GM23338 (cell line): ENCODE data around the gene RPS21. TPM values are rescaled to one million over a fixed set of nuclear protein-coding genes. Genes with fewer than 3 reads are reported as not detected.

Source experiments
- ATAC-seq: fragments of 200-7000 bp; cut with Tn5 transposase; 3 replicates; pipeline ENCODE4 v1.9.1; 2020
- DNase-seq: peaks from one replicate; pipeline ENCODE4 v3.0.0-alpha.2; 2015; ENCODE audit warnings: low spot score
- H2AFZ ChIP-seq: fragments of 200-600 bp; sonication (generic); 2 replicates; pipeline ENCODE4 v1.8.0; 2016; ENCODE audit warnings: antibody characterized with exemption, mild to moderate bottlenecking, moderate library complexity
- H3F3A ChIP-seq: fragments of 200-600 bp; sonication (generic); replicated peaks from 2 replicates; pipeline ENCODE4 v1.8.0; 2017; ENCODE audit warnings: antibody characterized with exemption, mixed run types, low read depth
- H3K27ac ChIP-seq: fragments of 200-600 bp; sonication (generic); 2 replicates; pipeline ENCODE4 v1.6.1; 2016; ENCODE audit warnings: low read depth
- H3K27me3 ChIP-seq: fragments of 200-600 bp; sonication (generic); 2 replicates; pipeline ENCODE4 v1.8.0; 2016; ENCODE audit warnings: mild to moderate bottlenecking, mixed run types, moderate library complexity; ENCODE audit not compliant: insufficient read depth
- H3K36me3 ChIP-seq: fragments of 200-600 bp; sonication (generic); 2 replicates; pipeline ENCODE4 v1.8.0; 2016; ENCODE audit warnings: mild to moderate bottlenecking; ENCODE audit not compliant: insufficient read depth
- H3K4me1 ChIP-seq: fragments of 200-600 bp; sonication (generic); 2 replicates; pipeline ENCODE4 v1.8.0; 2016; ENCODE audit warnings: mild to moderate bottlenecking, moderate library complexity; ENCODE audit not compliant: insufficient read depth
- H3K4me2 ChIP-seq: fragments of 200-600 bp; sonication (generic); 2 replicates; pipeline ENCODE4 v1.7.1; 2017; ENCODE audit warnings: mixed run types
- H3K4me3 ChIP-seq: fragments of 200-600 bp; sonication (generic); 2 replicates; pipeline ENCODE4 v1.6.1; 2016; ENCODE audit warnings: mixed run types
- H3K79me2 ChIP-seq: fragments of 200-600 bp; sonication (generic); replicated peaks from 2 replicates; pipeline ENCODE4 v1.8.0; 2017; ENCODE audit warnings: mild to moderate bottlenecking; ENCODE audit not compliant: insufficient read depth
- H3K9me2 ChIP-seq: fragments of 200-600 bp; sonication (generic); 2 replicates; pipeline ENCODE4 v1.8.0; 2017; ENCODE audit not compliant: insufficient read depth
- H4K20me1 ChIP-seq: fragments of 200-600 bp; sonication (generic); replicated peaks from 2 replicates; pipeline ENCODE4 v1.8.0; 2017; ENCODE audit warnings: mild to moderate bottlenecking; ENCODE audit not compliant: insufficient read depth
- H3K27ac Mint-ChIP-seq: 2 replicates; pipeline ENCODE4 v1.8.0; 2020; ENCODE audit warnings: inconsistent platforms, mild to moderate bottlenecking, moderate library complexity, mixed read lengths
- H3K27me3 Mint-ChIP-seq: 3 replicates; pipeline ENCODE4 v1.8.0; 2022; ENCODE audit warnings: low read depth, mild to moderate bottlenecking, moderate library complexity, mixed read lengths, inconsistent platforms; ENCODE audit not compliant: insufficient read depth, poor library complexity
- H3K36me3 Mint-ChIP-seq: 3 replicates; pipeline ENCODE4 v1.8.0; 2021; ENCODE audit warnings: low read depth, mild to moderate bottlenecking, inconsistent platforms, moderate library complexity, mixed read lengths
- H3K4me1 Mint-ChIP-seq: 3 replicates; pipeline ENCODE4 v1.8.0; 2020; ENCODE audit warnings: mild to moderate bottlenecking, inconsistent platforms, mixed read lengths
- H3K4me3 Mint-ChIP-seq: 3 replicates; pipeline ENCODE4 v1.8.0; 2021; ENCODE audit warnings: moderate library complexity, mild to moderate bottlenecking, inconsistent platforms, mixed read lengths
- H3K9me3 Mint-ChIP-seq: 3 replicates; pipeline ENCODE4 v1.8.0; 2020; ENCODE audit warnings: moderate library complexity, mild to moderate bottlenecking, inconsistent platforms, mixed read lengths
- CREB1 ChIP-seq: fragments of 250-450 bp; sonication (Bioruptor Pico); IDR thresholded peaks from 2 replicates; pipeline ENCODE4 v1.5.0; 2020; ENCODE audit warnings: low read depth, mild to moderate bottlenecking, moderate library complexity
- CTCF ChIP-seq, 2 experiments: fragments of 200-600 bp in 1 of 2; sonication (generic) in 1 of 2; conservative IDR thresholded peaks; 2 replicates each; pipeline versions ENCODE4 v1.5.1 to v1.6.1; 2016 to 2017; ENCODE audit warnings: antibody characterized with exemption in 2 of 2, low read depth in 2 of 2, mild to moderate bottlenecking in 2 of 2, moderate library complexity in 1 of 2
- EZH2 ChIP-seq: fragments of 200-600 bp; sonication (generic); IDR thresholded peaks from one replicate; pipeline ENCODE4 v1.8.0; 2017; ENCODE audit warnings: antibody characterized with exemption, mild to moderate bottlenecking, low read depth; ENCODE audit not compliant: unreplicated experiment
- STAT1 ChIP-seq: IDR thresholded peaks from one replicate; pipeline ENCODE4 v1.6.1; 2016; ENCODE audit warnings: antibody characterized with exemption; ENCODE audit not compliant: unreplicated experiment
- ZNF114 ChIP-seq: fragments of 250-450 bp; sonication (Bioruptor Pico); IDR thresholded peaks from 2 replicates; pipeline ENCODE4 v1.5.0; 2020; ENCODE audit warnings: mild to moderate bottlenecking, moderate library complexity
- ZNF462 ChIP-seq: fragments of 250-450 bp; sonication (Bioruptor Pico); IDR thresholded peaks from 2 replicates; pipeline ENCODE4 v1.5.0; 2020; ENCODE audit warnings: mild to moderate bottlenecking, moderate library complexity
- polyA plus RNA-seq: library from polyadenylated mRNA; unstranded; fragments of >200 nt; fragmentation: Nextera tagmentation; extraction: Ambion mirVana; gene quantifications from 2 replicates; pipeline ENCODE4 v1.2.1, GENCODE V29; 2016
- total RNA-seq: library from RNA; depleted of rRNA; stranded (reverse); fragments of >200 nt; shearing (Covaris generic); gene quantifications from 2 replicates; pipeline ENCODE4 v1.2.3, GENCODE V29; 2014

RPS21 gene
- total and polyA plus RNA-seq, 2 experiments from 2014 or later: 759 to 2,298 TPM

- TF ChIP-seq ZNF462 (CRISPR knock-in tag) (no peak), ZNF114 (no peak), CREB1 (no peak)
Observed at GRCh38 chr20:62377064-62377461, 9.8 kb upstream of the RPS21 start (continued).

DNA sequence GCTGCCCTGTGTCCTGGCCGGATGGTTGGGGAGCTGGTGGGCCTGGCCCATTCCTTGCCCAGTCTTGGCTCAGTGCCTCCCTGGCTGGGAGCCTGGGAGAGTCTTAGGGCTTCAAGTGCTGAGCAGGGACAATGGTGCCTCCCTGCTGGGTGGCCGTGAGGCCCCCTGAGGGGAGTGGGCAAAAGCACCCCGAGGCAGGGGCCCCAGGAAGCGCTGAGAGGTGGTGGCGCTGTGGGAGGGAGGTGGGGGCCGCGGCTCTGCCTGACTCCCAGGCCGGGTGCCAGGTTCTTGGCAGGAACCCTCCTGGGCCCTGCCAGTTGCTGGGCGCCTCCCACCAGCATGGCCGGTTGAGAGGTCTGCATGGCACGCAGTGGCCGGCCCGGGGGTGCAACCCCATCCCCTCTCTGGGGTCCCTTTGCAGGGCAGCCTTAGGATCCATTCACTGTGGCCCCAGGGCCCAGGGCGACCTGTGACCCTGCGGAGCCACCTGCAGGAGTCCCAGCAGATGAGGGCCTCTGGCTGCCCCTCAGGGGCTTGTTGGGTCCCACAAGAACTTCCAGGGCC, 9.2 kb upstream of the RPS21 start:
- H3K27me3 Mint-ChIP-seq: peaks cover 26% of the 10 kb centered on the region
- no peak overlapping the region for H3K4me3 ChIP-seq
- peaks cover 20% of the 10 kb centered on the region for H3K36me3 Mint-ChIP-seq
- H2AFZ ChIP-seq: no peak overlapping the region
- H3K27ac Mint-ChIP-seq: no peak overlapping the region
- DNase-seq: no peak
- no peaks in the 10 kb centered on the region for H3K36me3 ChIP-seq
- H3K9me2 ChIP-seq: no peaks in the 10 kb centered on the region; the same call in 1 of the 2 replicates
- H3K79me2 ChIP-seq: no peaks in the 10 kb centered on the region
- H3K4me3 Mint-ChIP-seq: no peak overlapping the region
- TF ChIP-seq EZH2 (no peak), CTCF (conservative IDR thresholded peaks at IDR 0.05; ENCODE audit: low read depth in 2 of 2) (0 out of 4 replicates have a peak, but pooled peaks of 1 of the 2 experiments have one; percentile 7), STAT1 (no peak)
- no peak overlapping the region; the same call in 1 of the 2 replicates for H3K4me2 ChIP-seq
- no peaks in the 10 kb centered on the region for H3K27me3 ChIP-seq
- H3K9me3 Mint-ChIP-seq: peaks cover 5% of the 10 kb centered on the region
- peaks cover 42% of the 10 kb centered on the region for H3K4me1 Mint-ChIP-seq
- H4K20me1 ChIP-seq: no peaks in the 10 kb centered on the region
- H3K4me1 ChIP-seq: peaks cover 14% of the 10 kb centered on the region
- peaks cover 14% of the 10 kb centered on the region; the same call in 1 of the 2 replicates for H3F3A ChIP-seq
- H3K27ac ChIP-seq: peak overlapping the region; percentile 97
- no peak for ATAC-seq
